IPS-18c (cell line): ENCODE results near the gene CYSTM1.
A peak's percentile ranks its signal among the peaks of the same experiment; 100 is the strongest.

Source experiments
- H3K4me3 ChIP-seq: 2 replicates; pipeline ENCODE4 v1.7.0; 2013; ENCODE audit warnings: low read depth, mild to moderate bottlenecking, low read length, moderate library complexity; ENCODE audit not compliant: insufficient read depth
- H3K9me3 ChIP-seq: one replicate; pipeline ENCODE4 v1.6.1; 2013; ENCODE audit warnings: mild to moderate bottlenecking, low read length, moderate library complexity; ENCODE audit not compliant: control insufficient read depth, insufficient read depth

Gene CYSTM1, protein sequence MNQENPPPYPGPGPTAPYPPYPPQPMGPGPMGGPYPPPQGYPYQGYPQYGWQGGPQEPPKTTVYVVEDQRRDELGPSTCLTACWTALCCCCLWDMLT

GRCh38 chr5:140174465-140175366, at the start of gene CYSTM1:
Gene CYSTM1 (plus strand): TSS chr5:140175188. CDS start chr5:140194466, 19,278 bp downstream.
- Histone ChIP-seq H3K4me3 (peak within 1 kb of the TSS; percentile 88), H3K9me3 (no peaks in the 10 kb centered on the region)

DNA sequence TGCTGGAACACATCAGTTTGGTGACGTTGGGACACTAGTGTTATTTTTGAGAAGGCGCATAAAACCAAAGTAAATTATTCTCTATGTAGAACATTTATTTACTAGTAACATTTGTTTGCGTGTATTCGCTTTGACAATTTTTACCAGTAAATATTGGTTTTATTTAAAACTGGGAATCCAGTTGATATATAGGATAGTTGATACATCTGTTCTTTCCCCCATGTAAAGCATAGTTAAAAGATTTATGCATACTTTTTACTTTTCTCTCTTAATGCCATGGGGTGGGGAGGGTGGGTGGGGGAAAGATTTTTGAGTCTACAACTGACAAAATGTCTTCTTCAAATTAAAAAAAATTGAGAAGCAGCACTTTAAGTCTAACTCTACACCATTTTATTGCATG, 49.4 kb upstream of the CYSTM1 start, which contains the start of gene IGIP:
IGIP (plus strand) TSS at position 301 of the 400 bp plus-strand sequence. CDS start 2,540 bp downstream, outside the sequence.
- Histone ChIP-seq H3K4me3 (no peak within 1 kb of the TSS), H3K9me3 (no peaks in the 10 kb centered on the region)

DNA sequence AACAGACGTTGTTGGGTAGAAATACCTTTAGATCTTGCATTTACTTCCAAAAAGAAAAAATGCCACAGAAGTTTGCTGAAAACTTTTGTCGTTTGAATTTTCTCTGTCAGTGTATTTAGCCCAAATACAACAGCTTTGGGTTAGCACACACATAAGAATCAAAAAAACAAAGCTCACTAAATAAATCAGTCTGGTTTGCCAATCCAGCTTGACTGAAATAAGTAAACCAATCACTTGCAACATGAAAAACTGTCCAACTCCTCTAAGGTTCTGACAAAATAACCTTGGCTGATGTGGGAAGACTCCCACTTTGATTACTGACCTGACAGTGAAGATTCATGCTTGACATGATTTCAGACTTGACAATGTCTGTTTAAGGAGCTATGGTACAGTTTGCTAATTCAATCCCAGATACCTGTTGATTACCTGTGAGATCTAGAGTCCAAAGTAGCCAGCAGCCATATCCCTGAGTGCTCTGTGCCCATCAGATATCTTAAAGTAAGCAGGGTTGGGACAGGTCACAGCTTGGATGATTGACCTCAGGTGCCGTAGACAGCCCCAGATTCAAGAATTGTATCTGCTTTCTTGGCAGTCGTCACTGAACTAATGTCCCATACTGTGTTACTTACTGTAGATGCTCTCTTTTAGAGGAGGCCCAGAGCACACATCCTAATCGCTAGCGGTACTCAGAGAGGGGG, 48.5 kb upstream of the CYSTM1 start:
- Histone ChIP-seq H3K9me3 (no peaks in the 10 kb centered on the region), H3K4me3 (no peak overlapping the region)

- Histone ChIP-seq H3K4me3 (no peak overlapping the region), H3K9me3 (no peaks in the 10 kb centered on the region)
These were observed 46.6 kb upstream of the CYSTM1 start for GRCh38 chr5:140128376-140128775.

- Histone ChIP-seq H3K4me3 (no peak overlapping the region), H3K9me3 (no peaks in the 10 kb centered on the region)
These were observed 43.8 kb upstream of the CYSTM1 start for GRCh38 chr5:140130949-140131733.

- no peaks in the 10 kb centered on the region for H3K9me3 ChIP-seq
- no peak overlapping the region for H3K4me3 ChIP-seq
These were observed 43.0 kb upstream of the CYSTM1 start for GRCh38 chr5:140131967-140132409.

- no peaks in the 10 kb centered on the region for H3K9me3 ChIP-seq
- no peak overlapping the region for H3K4me3 ChIP-seq
These were observed 41.3 kb upstream of the CYSTM1 start for GRCh38 chr5:140133514-140134167.

DNA sequence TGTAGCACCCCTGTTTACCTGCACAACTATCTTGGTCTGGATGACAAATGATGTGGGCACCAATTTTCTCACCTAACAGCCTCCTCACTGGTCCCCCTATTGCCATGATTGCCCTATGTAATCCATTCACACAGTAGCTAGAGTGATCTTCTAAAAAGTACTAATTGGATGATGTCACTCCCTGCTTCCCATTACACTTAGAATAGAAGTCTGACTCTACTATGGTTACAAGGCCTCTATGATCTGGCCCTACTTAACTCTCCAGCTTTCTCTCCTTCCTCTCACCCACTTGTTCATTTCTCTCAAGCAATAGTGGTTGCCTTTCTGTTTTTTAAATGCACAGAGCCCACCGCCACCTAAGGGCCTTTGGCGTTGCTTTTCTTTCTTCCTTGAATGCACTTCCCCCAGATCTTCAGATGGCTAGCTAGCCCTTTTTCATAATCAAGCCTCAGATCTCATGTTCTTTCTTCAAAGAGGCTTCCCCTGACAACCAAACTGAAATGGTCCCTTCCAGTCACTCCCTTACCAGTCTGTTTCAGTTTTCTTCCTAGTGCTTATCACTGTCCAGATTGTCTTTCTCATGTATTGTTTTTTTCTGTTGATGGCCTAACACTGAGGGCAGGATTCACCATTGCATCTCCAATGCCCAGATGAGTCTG, 40.6 kb upstream of the CYSTM1 start:
- H3K4me3 ChIP-seq, result no peak overlapping the region
- H3K9me3 ChIP-seq, result no peaks in the 10 kb centered on the region

- Histone ChIP-seq H3K4me3 (no peak overlapping the region), H3K9me3 (no peaks in the 10 kb centered on the region)
These were observed 39.9 kb upstream of the CYSTM1 start for GRCh38 chr5:140135127-140135526.

DNA sequence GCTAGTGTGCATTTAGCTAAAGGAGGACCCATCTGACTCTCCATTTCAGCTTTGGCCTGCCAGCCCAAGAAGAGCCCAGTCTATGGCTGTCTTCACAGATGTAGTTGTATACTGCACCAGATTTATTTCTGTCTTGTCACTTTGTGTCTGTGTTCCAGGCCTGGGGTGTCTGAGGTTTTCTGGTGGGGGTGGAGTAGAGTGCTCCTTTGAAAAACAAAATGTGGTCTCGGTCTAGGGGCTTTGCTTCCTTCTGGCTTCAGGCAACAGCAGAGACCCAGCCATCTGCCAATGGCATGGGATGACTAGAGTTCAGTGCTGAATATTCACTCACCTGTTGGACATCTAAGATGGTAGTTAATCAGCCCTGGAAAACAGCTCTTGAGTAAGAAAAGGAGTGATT, 38.4 kb upstream of the CYSTM1 start:
- Histone ChIP-seq H3K9me3 (no peaks in the 10 kb centered on the region), H3K4me3 (no peak overlapping the region)

DNA sequence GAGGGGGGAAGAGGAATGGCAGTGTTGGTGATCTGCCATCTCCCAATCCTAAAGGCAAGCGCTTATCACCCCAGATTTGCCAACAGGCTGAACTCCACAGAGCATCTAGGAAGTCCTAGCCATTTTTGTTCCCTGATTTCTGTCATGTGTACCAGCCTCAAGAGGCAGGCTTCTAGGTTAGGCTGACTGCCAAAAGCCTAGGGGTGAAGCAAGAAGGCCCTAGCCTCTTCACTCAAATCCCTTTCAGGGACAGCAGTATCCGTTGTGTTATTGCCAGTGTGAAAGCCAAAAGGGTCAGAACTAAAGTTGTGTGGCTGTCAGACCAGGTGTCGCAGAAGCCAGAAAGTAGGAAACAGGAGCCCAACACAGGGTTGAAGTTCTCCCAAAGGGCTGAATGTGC, 34.6 kb upstream of the CYSTM1 start:
- Histone ChIP-seq H3K4me3 (no peak overlapping the region), H3K9me3 (no peaks in the 10 kb centered on the region)

- H3K9me3 ChIP-seq, result no peaks in the 10 kb centered on the region
- H3K4me3 ChIP-seq, result no peak overlapping the region
These were observed 33.7 kb upstream of the CYSTM1 start for GRCh38 chr5:140141241-140141640.

DNA sequence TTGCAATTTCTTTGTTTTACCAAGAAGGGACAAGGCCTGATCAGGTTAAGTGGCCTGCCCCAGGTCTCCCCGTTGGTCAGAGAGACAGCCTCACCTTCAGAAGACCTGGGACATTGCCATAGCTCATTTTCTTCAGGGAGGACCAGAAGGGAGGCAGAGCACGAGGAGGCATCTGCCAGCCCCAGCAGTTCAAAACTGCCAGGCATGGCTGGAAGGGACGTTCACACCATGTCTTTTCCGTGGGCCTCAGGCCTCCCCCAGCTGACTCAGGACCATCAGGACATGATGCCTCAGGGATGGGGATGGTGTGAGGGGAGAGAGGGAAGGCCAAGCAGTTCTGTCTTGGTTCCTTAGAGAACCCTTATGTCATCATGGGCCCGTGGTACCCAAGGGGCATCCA, 32.7 kb upstream of the CYSTM1 start:
- H3K9me3 ChIP-seq, result no peaks in the 10 kb centered on the region
- no peak overlapping the region for H3K4me3 ChIP-seq

DNA sequence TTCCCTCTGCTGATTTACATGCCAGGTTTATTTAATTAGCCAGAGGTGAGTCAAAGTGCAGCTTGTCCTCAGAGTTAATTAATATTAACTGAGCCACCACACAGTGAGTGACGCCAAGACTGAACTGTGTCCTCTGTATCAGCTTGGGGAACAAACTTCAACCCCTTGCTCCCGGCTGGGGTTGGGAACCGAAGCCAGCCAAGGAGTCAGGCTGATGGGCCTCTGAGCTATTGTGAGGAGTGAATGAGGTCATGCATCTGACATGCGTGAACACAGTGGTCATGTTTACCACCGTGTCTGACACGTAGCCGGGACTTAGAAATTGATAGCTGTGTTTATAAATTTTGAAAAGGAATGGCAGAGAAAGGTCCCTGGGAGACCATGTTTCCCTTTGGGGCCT, 32.1 kb upstream of the CYSTM1 start:
- H3K9me3 ChIP-seq, result no peaks in the 10 kb centered on the region
- H3K4me3 ChIP-seq, result no peak overlapping the region

DNA sequence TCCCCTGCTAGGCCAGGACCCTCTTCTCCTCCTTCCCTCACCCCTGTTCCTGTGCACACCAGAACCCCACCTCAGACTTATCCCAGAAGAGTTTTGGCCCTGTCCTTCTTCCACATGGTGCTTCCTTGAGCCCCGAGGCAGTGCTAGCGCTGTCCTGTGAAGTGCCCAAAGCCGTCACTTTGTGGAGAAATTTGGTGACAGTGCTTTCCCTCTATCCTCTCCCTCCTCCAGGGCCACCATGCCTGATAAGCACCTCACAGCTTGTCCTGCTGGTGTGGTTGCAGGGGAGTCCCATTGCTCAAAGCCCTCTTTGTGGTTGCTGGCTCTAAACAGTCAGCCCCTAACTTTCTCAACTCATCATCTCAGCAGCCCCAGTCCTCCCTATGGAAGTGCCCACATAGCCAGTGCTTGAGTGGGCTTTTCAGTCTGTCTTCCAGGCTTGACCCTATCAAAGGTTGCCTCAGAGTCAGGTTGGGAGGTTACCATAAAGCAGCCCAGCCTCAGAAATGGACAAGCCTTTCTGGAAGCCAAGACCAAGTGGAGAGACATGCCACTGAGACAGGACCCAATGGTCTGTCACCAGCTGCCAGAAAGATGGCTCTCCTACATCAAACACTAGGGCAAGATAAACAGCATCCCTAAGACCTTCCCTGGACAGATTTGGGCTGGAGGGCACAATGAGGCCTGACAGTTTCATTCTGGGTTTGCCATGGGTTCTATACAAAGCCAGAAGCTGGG, 31.3 kb upstream of the CYSTM1 start:
- Histone ChIP-seq H3K9me3 (no peaks in the 10 kb centered on the region), H3K4me3 (no peak overlapping the region)

GRCh38 chr5:140145256-140145655, 29.7 kb upstream of the CYSTM1 start:
- Histone ChIP-seq H3K4me3 (peak overlapping the region; percentile 67; the same call in 1 of the 2 replicates), H3K9me3 (no peaks in the 10 kb centered on the region)
